Small intestine (tissue), 7 donors: Measurements from ENCODE around the gene ST8SIA3. TPM values are rescaled to one million over a fixed set of nuclear protein-coding genes. Genes with fewer than 3 reads are reported as not detected.
A peak's percentile ranks its signal among the peaks of the same experiment; 100 is the strongest.
"Not testable (repeated sequence)": the region's sequence is repeated elsewhere in the genome, so short reads cannot be mapped to it uniquely, and the experiment has no call there.

Source experiments
- DNase-seq, 2 donors: peaks; one replicate each; pipeline versions ENCODE4 v3.0.0 to v3.0.0-alpha.2; 2013
- FAIRE-seq: peaks from 2 replicates; lab custom pipeline; 2012; peaks lifted over from hg19 to GRCh38; lab: Jason Lieb, UNC
- H3K27ac ChIP-seq, 3 donors: one replicate each; pipeline ENCODE4 v1.5.1; 2013; ENCODE audit warnings: low read length in 2 of 3, mild to moderate bottlenecking in 2 of 3, control low read depth in 1 of 3, inconsistent platforms in 1 of 3, low read depth in 1 of 3, moderate library complexity in 1 of 3
- H3K27me3 ChIP-seq, 3 donors: one replicate each; pipeline ENCODE4 v1.6.1; 2013; ENCODE audit warnings: low read length in 3 of 3, inconsistent platforms in 1 of 3; ENCODE audit not compliant: control insufficient read depth in 3 of 3, insufficient read depth in 3 of 3
- H3K36me3 ChIP-seq, 3 donors: one replicate each; pipeline ENCODE4 v1.6.1; 2013; ENCODE audit warnings: low read length in 3 of 3, inconsistent platforms in 1 of 3, low read depth in 1 of 3, mild to moderate bottlenecking in 1 of 3, moderate library complexity in 1 of 3; ENCODE audit not compliant: control insufficient read depth in 3 of 3, insufficient read depth in 2 of 3
- H3K4me1 ChIP-seq, 3 donors: one replicate each; pipeline ENCODE4 v1.6.1; 2013; ENCODE audit warnings: low read length in 2 of 3, inconsistent platforms in 1 of 3, low read depth in 1 of 3, mild to moderate bottlenecking in 1 of 3, moderate library complexity in 1 of 3; ENCODE audit not compliant: control insufficient read depth in 3 of 3, insufficient read depth in 2 of 3
- H3K4me3 ChIP-seq, 3 donors: one replicate each; pipeline ENCODE4 v1.5.1; 2013; ENCODE audit warnings: low read length in 3 of 3, control low read depth in 1 of 3, inconsistent platforms in 1 of 3, low read depth in 1 of 3, mild to moderate bottlenecking in 1 of 3, moderate library complexity in 1 of 3
- H3K9me3 ChIP-seq, 2 donors: one replicate each; pipeline ENCODE4 v1.6.1; 2013; ENCODE audit warnings: low read depth in 1 of 2, low read length in 1 of 2; ENCODE audit not compliant: control insufficient read depth in 2 of 2, insufficient read depth in 1 of 2
- WGBS, 3 donors: extraction: QIAGEN DNeasy Blood & Tissue Kit; methylation state at CpG; one replicate each; pipeline ENCODE4 v1.1.7; 2013; 5-methylcytosine and 5-hydroxymethylcytosine counted together
- polyA plus RNA-seq, 4 donors: library from polyadenylated mRNA; stranded (reverse) in 3 of 4; unstranded in 1 of 4; fragments of 200-250 nt in 3 of 4; fragments of 120-200 nt in 1 of 4; gene quantifications; one replicate each; pipeline versions ENCODE4 v1.2.1 to v1.2.3, GENCODE V29; 2013
- donor health status: healthy with polysubstance abuse.
- donor health status: control.
- donor health status: control.
- donor health status: Bipolar disorder and iron deficiency.
- donor health status: healthy.

Gene ST8SIA3
- polyA plus RNA-seq, 4 donors, result 0.25 to 0.79 TPM; not detected in 2

DNA sequence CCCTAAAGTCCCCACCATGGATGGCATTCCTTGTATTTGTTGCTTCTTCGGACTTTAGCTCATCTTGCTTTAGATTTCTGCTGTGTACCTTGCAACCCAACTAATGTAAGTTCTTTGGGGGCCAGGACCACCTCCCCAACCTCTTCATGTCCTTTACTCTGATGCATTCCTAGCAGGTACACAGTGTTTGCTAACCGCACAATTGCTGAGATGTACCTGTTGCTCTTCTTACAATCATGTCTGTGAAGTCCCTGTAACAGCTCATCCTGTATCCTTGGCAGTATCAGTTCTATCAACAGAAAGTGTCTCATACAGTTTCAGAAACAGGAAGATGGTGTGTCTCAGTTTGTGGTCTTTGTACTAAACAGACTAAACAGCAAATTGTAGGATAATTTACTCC lies 24.1 kb downstream of the ST8SIA3 start:
- no peak overlapping the region for H3K4me3 ChIP-seq
- FAIRE-seq (no peak), DNase-seq (no peak)
- no peak overlapping the region for H3K27ac ChIP-seq
- H3K27me3 ChIP-seq, result no peaks in the 10 kb centered on the region
- H3K36me3 ChIP-seq, result no peaks in the 10 kb centered on the region
- H3K4me1 ChIP-seq, result no peaks in the 10 kb centered on the region
- no peaks in the 10 kb centered on the region for H3K9me3 ChIP-seq
- WGBS, 3 donors, result 71 to 98% (median 74%) methylated on average over 2 of the region's 2 CpGs

DNA sequence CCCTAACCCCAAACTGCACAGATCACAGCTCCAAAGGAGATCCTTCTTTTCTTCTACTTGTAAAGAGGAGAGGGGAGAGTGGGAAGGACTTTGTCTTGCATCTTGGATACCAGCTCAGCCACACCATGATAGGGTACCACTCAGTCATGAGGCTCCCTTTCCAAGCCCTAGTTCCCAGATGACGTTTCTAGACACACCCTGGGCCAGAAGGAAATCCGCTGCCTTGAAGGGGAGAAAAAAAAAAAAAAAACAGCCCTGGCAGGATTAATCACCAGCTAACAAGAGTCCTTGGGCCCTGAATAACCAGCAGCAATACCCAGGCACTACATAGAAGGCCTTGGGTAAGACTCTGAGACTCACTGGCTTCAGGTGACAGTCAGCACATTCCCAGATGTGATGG lies 36.9 kb downstream of the ST8SIA3 start:
- DNase-seq (peak; percentile 84 to 86), FAIRE-seq (no peak)
- 23 to 49% (median 33%) methylated on average over 2 of the region's 2 CpGs for WGBS, 3 donors
- no peak overlapping the region for H3K4me3 ChIP-seq
- no peaks in the 10 kb centered on the region for H3K36me3 ChIP-seq
- H3K27me3 ChIP-seq, result no peaks in the 10 kb centered on the region
- H3K27ac ChIP-seq, result peak overlapping the region in 2 of 3 donors; percentile 11 to 74
- H3K4me1 ChIP-seq, result peaks cover 0 to 12% (median 0%) of the 10 kb centered on the region in 3 donors
- H3K9me3 ChIP-seq, result no peaks in the 10 kb centered on the region

DNA sequence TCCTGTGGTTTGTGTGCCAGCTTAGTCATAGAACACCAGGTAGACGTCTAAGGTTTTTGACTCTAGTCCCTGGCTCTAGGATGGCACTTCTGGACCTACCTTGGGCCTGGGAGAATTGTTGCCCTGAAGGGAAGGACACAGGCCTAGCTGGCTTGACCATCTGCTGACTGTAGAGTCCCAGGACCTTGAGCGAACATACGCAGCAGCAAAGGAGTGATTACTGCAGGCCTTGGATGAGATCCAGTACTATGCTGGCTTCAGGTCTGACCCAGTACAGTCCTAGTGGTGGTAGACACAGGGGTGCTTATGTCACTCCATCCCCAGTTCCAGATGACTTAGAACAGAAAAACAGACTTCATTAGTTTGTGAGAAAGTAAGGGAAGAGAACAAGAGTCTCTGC lies 37.7 kb downstream of the ST8SIA3 start:
- FAIRE-seq, result no peak
- 36 to 63% (median 46%) methylated on average over 3 of the region's 3 CpGs for WGBS, 3 donors
- H3K36me3 ChIP-seq, result no peaks in the 10 kb centered on the region
- H3K27ac ChIP-seq, result peak overlapping the region in 1 of 3 donors; percentile 74
- peaks cover 0 to 12% (median 0%) of the 10 kb centered on the region in 3 donors for H3K4me1 ChIP-seq
- DNase-seq, result no peak
- no peak overlapping the region for H3K4me3 ChIP-seq
- no peaks in the 10 kb centered on the region for H3K9me3 ChIP-seq
- H3K27me3 ChIP-seq, result no peaks in the 10 kb centered on the region

DNA sequence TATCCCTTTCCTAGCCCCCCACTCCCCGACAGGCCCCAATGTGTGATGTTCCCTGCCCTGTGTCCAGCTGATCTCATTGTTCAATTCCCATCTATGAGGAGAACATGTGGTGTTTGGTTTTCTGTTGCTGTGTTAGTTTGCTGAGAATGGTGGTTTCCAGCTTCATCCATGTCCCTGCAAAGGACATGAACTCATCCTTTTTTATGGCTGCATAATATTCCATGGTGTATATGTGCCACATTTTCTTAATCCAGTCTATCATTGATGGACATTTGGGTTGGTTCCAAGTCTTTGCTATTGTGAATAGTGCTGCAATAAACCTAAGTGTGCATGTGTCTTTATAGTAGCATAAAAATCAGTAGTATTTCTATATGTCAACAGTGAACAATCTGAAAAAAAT lies 42.4 kb downstream of the ST8SIA3 start:
- not testable (repeated sequence) for H3K27ac ChIP-seq, H3K4me1 ChIP-seq, H3K4me3 ChIP-seq, FAIRE-seq, H3K36me3 ChIP-seq, DNase-seq, H3K27me3 ChIP-seq, H3K9me3 ChIP-seq
- 88 to 100% (median 100%) methylated on average over 1 of the region's 1 CpG for WGBS, 3 donors

DNA sequence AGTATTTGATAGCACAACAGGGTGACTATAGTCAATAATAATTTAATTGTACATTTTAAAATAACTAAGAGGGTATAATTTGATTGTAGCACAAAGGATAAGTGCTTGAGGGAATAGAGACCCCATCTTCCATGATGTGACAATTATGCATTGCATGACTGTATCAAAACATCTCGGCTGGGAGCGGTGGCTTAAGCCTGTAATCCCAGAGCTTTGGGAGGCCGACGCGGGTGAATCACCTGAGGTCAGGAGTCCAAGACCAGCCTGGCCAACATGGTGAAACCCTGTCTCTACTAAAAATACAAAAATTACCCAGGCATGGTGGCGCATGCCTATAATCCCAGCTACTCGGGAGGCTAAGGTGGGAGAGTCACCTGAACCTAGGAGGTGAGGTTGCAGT lies 44.5 kb downstream of the ST8SIA3 start:
- H3K27ac ChIP-seq, DNase-seq, FAIRE-seq, H3K4me1 ChIP-seq, H3K4me3 ChIP-seq, H3K9me3 ChIP-seq, H3K36me3 ChIP-seq, H3K27me3 ChIP-seq: not testable (repeated sequence)
- 93 to 94% (median 93%) methylated on average over 7 of the region's 7 CpGs for WGBS, 3 donors

DNA sequence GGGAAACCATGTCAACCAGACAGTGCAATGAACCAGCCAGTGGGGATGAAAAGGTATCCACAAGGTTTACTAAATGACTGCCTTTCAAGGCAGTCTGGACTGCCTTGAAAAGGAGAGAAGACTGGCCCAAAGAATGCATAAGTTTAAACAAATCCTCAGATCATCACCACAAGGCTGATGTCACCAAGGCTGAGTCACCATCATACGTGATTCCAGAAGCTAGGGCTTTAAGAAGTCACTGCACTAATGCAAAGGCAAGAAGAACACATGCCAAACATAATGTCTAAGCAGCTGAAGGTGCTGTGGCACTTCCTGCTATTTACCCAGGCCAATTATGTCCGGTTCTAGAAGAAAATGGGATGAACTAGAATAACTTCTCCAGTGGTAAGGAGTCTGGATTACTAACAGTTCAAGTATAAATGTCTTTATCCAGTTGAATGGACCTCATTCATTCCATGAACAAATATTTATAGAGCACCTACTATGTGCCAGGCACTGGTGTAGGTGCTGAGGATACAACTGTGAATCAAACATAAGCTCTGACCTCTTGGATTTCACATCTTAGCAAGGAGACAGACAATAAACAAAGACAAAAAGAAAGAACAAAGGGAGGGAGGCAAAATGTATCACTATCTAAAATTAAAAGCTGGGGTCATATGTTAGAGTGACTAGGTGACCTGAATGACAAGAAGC lies 45.2 kb downstream of the ST8SIA3 start:
- FAIRE-seq, result no peak
- no peak for DNase-seq

DNA sequence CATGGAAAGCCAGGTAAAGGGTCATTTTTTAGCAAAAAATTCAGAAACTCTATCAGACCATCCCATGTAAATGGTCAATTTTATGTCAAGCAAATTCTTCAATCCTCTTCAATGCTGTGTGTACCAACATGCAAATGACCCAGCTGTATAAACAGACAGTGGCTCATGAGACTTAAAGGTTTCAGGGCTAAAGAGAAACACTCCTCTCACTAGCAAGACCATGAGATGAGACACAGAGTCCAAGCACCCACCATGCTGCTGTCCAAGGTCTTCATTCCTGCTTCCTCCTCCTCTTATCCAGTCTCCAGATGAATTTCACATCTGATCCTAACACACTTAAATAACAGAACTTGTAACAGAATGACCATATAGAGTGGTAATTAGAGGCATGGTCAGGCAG lies 52.0 kb downstream of the ST8SIA3 start:
- DNase-seq (no peak), FAIRE-seq (no peak)
- no peaks in the 10 kb centered on the region for H3K4me1 ChIP-seq
- H3K36me3 ChIP-seq, result no peaks in the 10 kb centered on the region
- H3K27ac ChIP-seq, result no peak overlapping the region
- no peaks in the 10 kb centered on the region for H3K27me3 ChIP-seq
- H3K9me3 ChIP-seq, result peaks cover 0 to 2% of the 10 kb centered on the region in 2 donors
- H3K4me3 ChIP-seq, result no peak overlapping the region

More for the DNA sequence above, 45.2 kb downstream of the ST8SIA3 start:
- WGBS, 3 donors, result 74 to 78% (median 76%) methylated on average over 2 of the region's 2 CpGs
- no peak overlapping the region for H3K27ac ChIP-seq
- no peaks in the 10 kb centered on the region for H3K9me3 ChIP-seq
- H3K36me3 ChIP-seq, result no peaks in the 10 kb centered on the region
- H3K4me3 ChIP-seq, result no peak overlapping the region
- H3K4me1 ChIP-seq, result no peaks in the 10 kb centered on the region
- H3K27me3 ChIP-seq, result no peaks in the 10 kb centered on the region

DNA sequence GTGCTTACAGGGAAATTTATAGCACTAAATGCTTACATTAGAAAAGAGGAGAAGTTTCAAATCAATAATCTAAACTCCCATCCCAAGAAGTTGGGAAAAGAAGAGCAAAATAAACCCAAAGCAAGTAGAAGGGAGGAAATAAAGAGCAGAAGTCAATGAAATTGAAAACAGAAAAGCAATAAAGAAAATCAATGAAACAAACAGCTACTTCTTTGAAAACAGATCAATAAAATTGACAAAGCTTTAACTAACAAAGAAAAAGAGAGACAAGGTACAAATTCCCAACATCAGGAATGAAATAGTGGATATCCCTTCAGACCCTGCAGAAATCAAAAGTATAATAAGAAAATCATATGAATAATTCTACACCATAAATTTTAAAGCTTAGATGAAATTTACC lies 57.3 kb downstream of the ST8SIA3 start:
- FAIRE-seq (no peak), DNase-seq (no peak)
- H3K4me1 ChIP-seq, result no peaks in the 10 kb centered on the region
- H3K36me3 ChIP-seq, result no peaks in the 10 kb centered on the region
- H3K27ac ChIP-seq, result no peak overlapping the region
- H3K27me3 ChIP-seq, result no peaks in the 10 kb centered on the region
- H3K4me3 ChIP-seq, result no peak overlapping the region
- H3K9me3 ChIP-seq, result peaks cover 0 to 2% of the 10 kb centered on the region in 2 donors

DNA sequence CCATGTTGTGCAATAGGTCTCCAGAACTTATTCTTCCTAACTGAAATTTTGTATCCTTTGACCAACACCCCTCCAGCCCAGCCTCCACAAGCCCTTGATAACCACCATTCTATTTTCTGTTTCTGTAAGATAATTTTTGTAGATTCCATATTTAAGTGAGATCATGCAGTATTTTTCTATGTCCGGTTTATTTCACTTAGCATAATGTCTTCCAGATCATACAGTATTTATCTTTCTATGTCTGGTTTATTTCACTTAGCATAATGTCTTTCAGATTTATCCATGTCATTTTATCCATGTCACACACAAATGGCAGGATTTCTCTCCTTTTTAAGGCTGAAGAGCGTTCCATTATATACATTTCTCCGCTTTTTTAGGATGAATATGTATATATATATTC lies 58.4 kb downstream of the ST8SIA3 start:
- Histone ChIP-seq H3K4me3 (no peak overlapping the region), H3K9me3 (peaks cover 0 to 2% of the 10 kb centered on the region in 2 donors), H3K36me3 (no peaks in the 10 kb centered on the region), H3K27me3 (no peaks in the 10 kb centered on the region), H3K27ac (no peak overlapping the region), H3K4me1 (no peaks in the 10 kb centered on the region)
- DNase-seq (no peak), FAIRE-seq (no peak)
- 68 to 82% (median 81%) methylated on average over 3 of the region's 3 CpGs for WGBS, 3 donors
